Measurements from ENCODE around the gene SLC30A10. TPM values are rescaled to one million over a fixed set of nuclear protein-coding genes. Genes with fewer than 3 reads are reported as not detected.
A peak's percentile ranks its signal among the peaks of the same experiment; 100 is the strongest.

The SLC30A10 gene
- total and polyA plus RNA-seq, 2 of the 13 experiments (the other 11 are each of a cell fraction or from before 2014, with no cell fraction given) = 20.9 to 30.2 TPM

- TF ChIP-seq ZNF431 (CRISPR knock-in tag; IDR thresholded peaks at IDR 0.05; ENCODE audit: borderline replicate concordance, low read depth) = peak; percentile 43; the same call in 1 of the 2 replicates
- peak; percentile 68; the same call in 1 of the 2 replicates for TF ChIP-seq RFXAP (CRISPR knock-in tag; IDR thresholded peaks at IDR 0.05; ENCODE audit: borderline replicate concordance)
- no peak for TF ChIP-seq HMGXB4 (CRISPR knock-in tag; IDR thresholded peaks at IDR 0.05; ENCODE audit: borderline replicate concordance in 1 of 2, low read depth in 1 of 2)
- TF ChIP-seq SETDB1 (CRISPR knock-in tag; IDR thresholded peaks at IDR 0.05; ENCODE audit: borderline replicate concordance) = no peak
- TF ChIP-seq TBL1XR1 (IDR thresholded peaks at IDR 0.05; ENCODE audit: borderline replicate concordance, low read length, partially characterized antibody) = peak; percentile 36
- no peak for TF ChIP-seq CENPBD1 (CRISPR knock-in tag; IDR thresholded peaks at IDR 0.05; ENCODE audit: borderline replicate concordance, low read depth)
- peak; percentile 61 for TF ChIP-seq YEATS4 (CRISPR knock-in tag; IDR thresholded peaks at IDR 0.05; ENCODE audit: borderline replicate concordance)
- TF ChIP-seq MYPOP (CRISPR knock-in tag; IDR thresholded peaks at IDR 0.05) = no peak
- TF ChIP-seq NRL (CRISPR knock-in tag; IDR thresholded peaks at IDR 0.05; ENCODE audit: borderline replicate concordance) = no peak
- peak; percentile 38; the same call in 1 of the 2 replicates for TF ChIP-seq ZMYM3 (CRISPR knock-in tag; IDR thresholded peaks at IDR 0.05)
- TF ChIP-seq EHMT2 (IDR thresholded peaks at IDR 0.05; ENCODE audit: borderline replicate concordance, low read depth, low read length) = peak; percentile 88
- TF ChIP-seq NFIC (IDR thresholded peaks at IDR 0.05; ENCODE audit: low read length) = peak; percentile 77
- no peak for TF ChIP-seq TRIM24 (CRISPR knock-in tag; IDR thresholded peaks at IDR 0.05)
- TF ChIP-seq CC2D1A (CRISPR knock-in tag; IDR thresholded peaks at IDR 0.05) = no peak
- TF ChIP-seq FOXK2 (IDR thresholded peaks at IDR 0.05) = peak; percentile 67; the same call in 1 of the 2 replicates
- TF ChIP-seq FOXA3 (CRISPR knock-in tag; IDR thresholded peaks at IDR 0.05) = peak; percentile 92
- no peak for TF ChIP-seq ZMAT5 (CRISPR knock-in tag; IDR thresholded peaks at IDR 0.05; ENCODE audit: borderline replicate concordance, low read depth)
- peak; percentile 40; the same call in 1 of the 2 replicates for TF ChIP-seq FOXA1 (IDR thresholded peaks at IDR 0.05)
- TF ChIP-seq FOXA1 (CRISPR knock-in tag; IDR thresholded peaks at IDR 0.05) = peak; percentile 71
- TF ChIP-seq ZNF362 (CRISPR knock-in tag; IDR thresholded peaks at IDR 0.05; ENCODE audit: borderline replicate concordance) = peak; percentile 56; the same call in 1 of the 2 replicates
- TF ChIP-seq ZNF33A (CRISPR knock-in tag; IDR thresholded peaks at IDR 0.05; ENCODE audit: borderline replicate concordance) = no peak
- TF ChIP-seq FOXP1 (IDR thresholded peaks at IDR 0.05) = no peak
- peak; percentile 58 for TF ChIP-seq FOXP1 (CRISPR knock-in tag; IDR thresholded peaks at IDR 0.05)
These were observed 44.7 kb downstream of the SLC30A10 start (continued) for GRCh38 chr1:219883400-219884332.
